HL-60 (cell line): ENCODE measurements around the gene COBL.

Experiments
- CTCF ChIP-seq: IDR thresholded peaks from one replicate; pipeline ENCODE4 v1.5.1; 2011; ENCODE audit warnings: low read length, control low read depth, inconsistent platforms; ENCODE audit not compliant: insufficient read depth
- REST ChIP-seq: IDR thresholded peaks from 2 replicates; pipeline ENCODE4 v1.6.1; 2012; ENCODE audit warnings: low read depth; ENCODE audit not compliant: insufficient replicate concordance
- SPI1 ChIP-seq: IDR thresholded peaks from 2 replicates; pipeline ENCODE4 v1.6.1; 2012; ENCODE audit warnings: low read depth, mild to moderate bottlenecking, borderline replicate concordance

- TF ChIP-seq SPI1 = no peak
- TF ChIP-seq CTCF = no peak
- no peak for TF ChIP-seq REST
These were observed 158.4 kb downstream of the COBL start for GRCh38 chr7:51158211-51158610.
